Endothelial cell of umbilical vein (primary cell): ENCODE results near the gene KCNQ2. TPM values are rescaled to one million over a fixed set of nuclear protein-coding genes. Genes with fewer than 3 reads are reported as not detected.

Experiments
- BruUV-seq: library from RNA; stranded (reverse); fragments of 400-500 nt; replicated peaks from 2 replicates; lab custom pipeline; 2021; lab: Mats Ljungman, UMichigan
- CTCF ChIA-PET: fragments of 300-600, 350-600 bp; sonication (Branson Sonifier 250); formaldehyde crosslinking; loops from one replicate; lab custom pipeline; 2021; ENCODE audit warnings: antibody characterized with exemption, inconsistent platforms; lab: Charles Lee
- POLR2A ChIA-PET: fragments of 300-600, 350-600 bp; sonication (Branson Sonifier 250); formaldehyde crosslinking; loops from one replicate; lab custom pipeline; 2021; ENCODE audit warnings: antibody characterized with exemption, inconsistent platforms; lab: Charles Lee
- DNase-seq: peaks from one replicate; pipeline ENCODE4 v3.0.0-alpha.2; 2011; ENCODE audit warnings: low read depth, low spot score
- FAIRE-seq: peaks from 2 replicates; lab custom pipeline; 2011; peaks lifted over from hg19 to GRCh38; lab: Jason Lieb, UNC
- H2AFZ ChIP-seq: 2 replicates; pipeline ENCODE4 v1.6.0; 2012; ENCODE audit warnings: low read depth, low read length, control low read depth, inconsistent platforms
- H3K27ac ChIP-seq: 2 replicates; pipeline ENCODE4 v1.5.1; 2011; ENCODE audit warnings: low read depth, mild to moderate bottlenecking, control low read depth, low read length, moderate library complexity; ENCODE audit not compliant: insufficient read depth
- H3K27me3 ChIP-seq, 2 experiments: 2 replicates each; pipeline versions ENCODE4 v1.6.0 to v1.6.1; 2011; ENCODE audit warnings: low read length in 2 of 2, mixed read lengths in 1 of 2; ENCODE audit not compliant: control insufficient read depth in 2 of 2, insufficient read depth in 2 of 2
- H3K36me3 ChIP-seq, 2 experiments: 2 replicates in 1 of 2; 3 replicates in 1 of 2; pipeline ENCODE4 v1.5.1; 2011; ENCODE audit warnings: low read length in 2 of 2, mild to moderate bottlenecking in 1 of 2, moderate library complexity in 1 of 2; ENCODE audit not compliant: control insufficient read depth in 2 of 2, insufficient read depth in 2 of 2; ENCODE audit errors: extremely low read depth in 1 of 2
- H3K4me1 ChIP-seq: 3 replicates; pipeline ENCODE4 v1.5.1; 2011; ENCODE audit warnings: mild to moderate bottlenecking, low read length; ENCODE audit not compliant: control insufficient read depth, insufficient read depth; ENCODE audit errors: extremely low read depth
- H3K4me2 ChIP-seq: 2 replicates; pipeline ENCODE4 v1.6.1; 2011; ENCODE audit warnings: low read length, control low read depth, mixed read lengths; ENCODE audit not compliant: insufficient read depth
- H3K4me3 ChIP-seq, 3 experiments: fragments of 200-600 bp in 1 of 3; sonication (generic), shearing (Covaris generic) in 1 of 3; replicated peaks in 1 of 3; 2 replicates each; pipeline ENCODE4 v1.5.1; 2011 to 2016; ENCODE audit warnings: control low read depth in 3 of 3, low read length in 3 of 3, mild to moderate bottlenecking in 2 of 3, inconsistent platforms in 1 of 3, low read depth in 1 of 3, moderate library complexity in 1 of 3; ENCODE audit not compliant: insufficient read depth in 1 of 3
- H3K79me2 ChIP-seq: 2 replicates; pipeline ENCODE4 v1.6.0; 2012; ENCODE audit warnings: low read length, inconsistent platforms; ENCODE audit not compliant: control insufficient read depth, insufficient read depth
- H3K9ac ChIP-seq: replicated peaks from 2 replicates; pipeline ENCODE3; 2011; ENCODE audit warnings: low read length, control low read depth; ENCODE audit not compliant: insufficient read depth; ENCODE audit errors: extremely low read depth
- H3K9me1 ChIP-seq: replicated peaks from 3 replicates; pipeline ENCODE4 v1.6.0; 2011; ENCODE audit warnings: mild to moderate bottlenecking, low read length; ENCODE audit not compliant: control insufficient read depth, insufficient read depth; ENCODE audit errors: extremely low read depth
- H3K9me3 ChIP-seq: replicated peaks from 2 replicates; pipeline ENCODE4 v1.5.1; 2012; ENCODE audit warnings: low read length, inconsistent platforms; ENCODE audit not compliant: control insufficient read depth, insufficient read depth
- H4K20me1 ChIP-seq: replicated peaks from 2 replicates; pipeline ENCODE3; 2011; ENCODE audit warnings: mild to moderate bottlenecking, low read length; ENCODE audit not compliant: control insufficient read depth, insufficient read depth; ENCODE audit errors: extremely low read depth
- MYC ChIP-seq: IDR thresholded peaks from one replicate; pipeline ENCODE4 v1.6.1; 2011; ENCODE audit warnings: mild to moderate bottlenecking, low read depth, low read length
- POLR2A ChIP-seq: IDR thresholded peaks from 2 replicates; pipeline ENCODE4 v1.6.1; 2012; ENCODE audit warnings: low read depth, mild to moderate bottlenecking, control low read depth, low read length
- POLR2AphosphoS5 ChIP-seq: IDR thresholded peaks from 2 replicates; pipeline ENCODE4 v1.6.1; 2012; ENCODE audit warnings: low read depth, mild to moderate bottlenecking, control low read depth, low read length, moderate library complexity; ENCODE audit not compliant: insufficient read depth
- dilution Hi-C: fragments of 300-500 bp; cut with MboI; formaldehyde crosslinking; loops from one replicate; pipeline ENCODE4 v1.15.0; 2019; ENCODE audit warnings: low sequenced_read_pairs; ENCODE audit not compliant: extremely low pct_ligation_motif_present
- intact Hi-C: fragments of 100-400 bp; cut with micrococcal nuclease; formaldehyde crosslinking; loops from one replicate; pipeline ENCODE4 v1.10.0; 2022
- polyA plus RNA-seq, 4 experiments: library from polyadenylated mRNA; depleted of rRNA in 3 of 4; stranded (reverse) in 3 of 4; unstranded in 1 of 4; fragments of >200 nt; gene quantifications; 2 replicates each; pipeline versions ENCODE4 v1.2.1 to v1.2.3, GENCODE V29; 2011 to 2012; ENCODE audit warnings: missing spikeins in 1 of 4
- total RNA-seq: library from RNA; stranded (reverse); gene quantifications from 2 replicates; pipeline ENCODE4 v1.2.3, GENCODE V29; 2021
- TF ChIP-seq, protein P1 (sequence below): IDR thresholded peaks from 2 replicates; pipeline ENCODE4 v1.6.1; 2011; ENCODE audit not compliant: insufficient read depth, insufficient read length
- TF ChIP-seq, protein P2 (sequence below), 2 donors: IDR thresholded peaks; 1 replicate in 1 of 2; 2 replicates in 1 of 2; pipeline ENCODE4 v1.5.1; 2011; ENCODE audit warnings: low read length in 2 of 2, mild to moderate bottlenecking in 2 of 2, moderate library complexity in 2 of 2, control low read depth in 1 of 2, inconsistent platforms in 1 of 2, low read depth in 1 of 2; ENCODE audit not compliant: insufficient read depth in 1 of 2; ENCODE audit errors: extremely low read depth in 1 of 2

KCNQ2 gene
- total and polyA plus RNA-seq, 2 donors (not counting 3 experiments of a cell fraction or from before 2014, with no cell fraction given) = not detected

DNA sequence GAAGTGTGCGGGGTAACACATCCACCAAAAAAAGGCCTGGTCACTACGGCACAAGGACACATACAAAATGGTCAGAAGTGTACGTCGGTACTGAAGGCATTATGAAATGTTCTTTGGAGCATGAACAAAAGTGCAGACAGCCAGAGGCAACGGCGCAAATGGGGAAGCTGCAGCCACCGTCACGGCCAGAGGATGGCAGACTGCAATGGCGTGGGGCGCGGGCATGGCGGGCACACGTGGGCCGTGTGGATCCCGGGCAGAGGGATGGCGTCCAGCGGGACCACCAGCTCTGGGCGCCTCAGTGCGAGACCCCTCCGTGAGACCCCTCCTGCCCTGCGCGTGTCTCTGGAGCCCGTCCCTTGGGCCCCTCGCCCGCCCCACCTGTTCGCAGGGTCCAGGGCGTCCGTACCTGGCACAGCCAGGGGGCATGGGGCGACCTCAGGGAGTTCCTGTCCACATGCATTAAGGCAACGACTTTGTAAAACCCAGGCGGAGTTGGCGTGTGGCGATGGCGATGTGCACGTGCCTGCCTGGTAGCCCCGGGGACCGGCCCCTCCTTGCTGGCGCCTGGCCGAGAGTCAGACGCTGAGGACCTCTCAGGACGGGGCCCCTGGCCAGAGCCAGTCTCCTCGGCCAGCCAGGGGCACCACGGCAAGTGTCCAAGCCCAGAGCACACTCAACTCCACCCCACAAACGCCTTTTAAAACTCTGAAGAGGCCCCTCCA lies 71.8 kb downstream of the KCNQ2 start:
- Histone ChIP-seq H3K9me3 (no peaks in the 10 kb centered on the region), H3K4me3 (no peak overlapping the region), H3K4me2 (no peak overlapping the region), H3K27me3 (no peaks in the 10 kb centered on the region), H3K4me1 (no peaks in the 10 kb centered on the region), H4K20me1 (no peaks in the 10 kb centered on the region), H3K9me1 (no peaks in the 10 kb centered on the region), H3K36me3 (no peaks in the 10 kb centered on the region), H3K9ac (no peak overlapping the region), H3K27ac (no peak overlapping the region), H3K79me2 (no peaks in the 10 kb centered on the region), H2AFZ (no peak overlapping the region)
- DNase-seq (no peak), FAIRE-seq (no peak)
- ChIA-PET CTCF (interaction anchor here (0.9 to 1.3 kb wide), 2 partner anchors 11 to 20 kb away, joined by 3 read pairs; no protein-coding TSS in a partner anchor), POLR2A (no interaction called here)
- no TSS peak for BruUV-seq
- TF ChIP-seq, protein P1, sequence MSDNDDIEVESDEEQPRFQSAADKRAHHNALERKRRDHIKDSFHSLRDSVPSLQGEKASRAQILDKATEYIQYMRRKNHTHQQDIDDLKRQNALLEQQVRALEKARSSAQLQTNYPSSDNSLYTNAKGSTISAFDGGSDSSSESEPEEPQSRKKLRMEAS = no peak
- TF ChIP-seq, protein P2, sequence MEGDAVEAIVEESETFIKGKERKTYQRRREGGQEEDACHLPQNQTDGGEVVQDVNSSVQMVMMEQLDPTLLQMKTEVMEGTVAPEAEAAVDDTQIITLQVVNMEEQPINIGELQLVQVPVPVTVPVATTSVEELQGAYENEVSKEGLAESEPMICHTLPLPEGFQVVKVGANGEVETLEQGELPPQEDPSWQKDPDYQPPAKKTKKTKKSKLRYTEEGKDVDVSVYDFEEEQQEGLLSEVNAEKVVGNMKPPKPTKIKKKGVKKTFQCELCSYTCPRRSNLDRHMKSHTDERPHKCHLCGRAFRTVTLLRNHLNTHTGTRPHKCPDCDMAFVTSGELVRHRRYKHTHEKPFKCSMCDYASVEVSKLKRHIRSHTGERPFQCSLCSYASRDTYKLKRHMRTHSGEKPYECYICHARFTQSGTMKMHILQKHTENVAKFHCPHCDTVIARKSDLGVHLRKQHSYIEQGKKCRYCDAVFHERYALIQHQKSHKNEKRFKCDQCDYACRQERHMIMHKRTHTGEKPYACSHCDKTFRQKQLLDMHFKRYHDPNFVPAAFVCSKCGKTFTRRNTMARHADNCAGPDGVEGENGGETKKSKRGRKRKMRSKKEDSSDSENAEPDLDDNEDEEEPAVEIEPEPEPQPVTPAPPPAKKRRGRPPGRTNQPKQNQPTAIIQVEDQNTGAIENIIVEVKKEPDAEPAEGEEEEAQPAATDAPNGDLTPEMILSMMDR (IDR thresholded peaks at IDR 0.05; ENCODE audit: extremely low read depth in 1 of 2, insufficient read depth in 1 of 2, low read depth in 1 of 2, low read length in 2 of 2) = no peak
- no peak for TF ChIP-seq MYC
- no peak for TF ChIP-seq POLR2A
- TF ChIP-seq POLR2AphosphoS5 = no peak
- dilution Hi-C loops (no loop called here), intact Hi-C loops (no loop called here)
